Stimulated activated naive B cell treated with anti-CD40 and anti-IgM and Interleukin-4, amounts not matched to agents 10 μg/mL and 1 μg/mL and 100 μg/mL, for 72 hours (primary cell): Measurements from ENCODE around the gene LPP.

ENCODE experiments used
- ATAC-seq, 2 donors: fragments of 150-1000 bp; cut with Tn5 transposase; replicated peaks; 2 replicates each; pipeline ENCODE4 v1.10.0; 2021; ENCODE audit warnings: moderate library complexity in 1 of 2
- DNase-seq: peaks from one replicate; pipeline ENCODE4 v3.0.0; 2021
- H3K27ac Mint-ChIP-seq: one replicate; pipeline ENCODE4 v1.8.0; 2022; ENCODE audit warnings: mild to moderate bottlenecking, mixed read lengths
- H3K27me3 Mint-ChIP-seq, 2 donors: one replicate each; pipeline ENCODE4 v1.8.0; 2022; ENCODE audit warnings: mixed read lengths in 2 of 2
- H3K36me3 Mint-ChIP-seq, 2 donors: one replicate each; pipeline ENCODE4 v1.8.0; 2022; ENCODE audit warnings: mixed read lengths in 2 of 2, mild to moderate bottlenecking in 1 of 2
- H3K4me1 Mint-ChIP-seq, 2 donors: one replicate each; pipeline ENCODE4 v1.8.0; 2022; ENCODE audit warnings: mixed read lengths in 2 of 2, mild to moderate bottlenecking in 1 of 2
- H3K4me3 Mint-ChIP-seq, 2 donors: one replicate each; pipeline ENCODE4 v1.8.0; 2022; ENCODE audit warnings: mild to moderate bottlenecking in 2 of 2, mixed read lengths in 2 of 2, moderate library complexity in 1 of 2
- H3K9me3 Mint-ChIP-seq, 2 donors: one replicate each; pipeline ENCODE4 v1.8.0; 2022; ENCODE audit warnings: mixed read lengths in 2 of 2, mild to moderate bottlenecking in 1 of 2

The LPP gene

GRCh38 chr3:188489639-188490405 is 335.9 kb downstream of the LPP start:
- H3K9me3 Mint-ChIP-seq: peaks cover 0 to 2% of the 10 kb centered on the region in 2 donors
- no peak overlapping the region for H3K4me3 Mint-ChIP-seq
- ATAC-seq: peak; percentile 91 to 94
- no peaks in the 10 kb centered on the region for H3K27me3 Mint-ChIP-seq
- peak; percentile 7 for DNase-seq
- peak overlapping the region; percentile 65 for H3K27ac Mint-ChIP-seq
- H3K36me3 Mint-ChIP-seq: peaks cover 38 to 44% of the 10 kb centered on the region in 2 donors
- H3K4me1 Mint-ChIP-seq: peaks cover 16 to 32% of the 10 kb centered on the region in 2 donors

GRCh38 chr3:188490416-188490815 is 336.5 kb downstream of the LPP start:
- peaks cover 33 to 38% of the 10 kb centered on the region in 2 donors for H3K36me3 Mint-ChIP-seq
- ATAC-seq (no peak), DNase-seq (no peak)
- H3K27me3 Mint-ChIP-seq: no peaks in the 10 kb centered on the region
- H3K4me1 Mint-ChIP-seq: peaks cover 16 to 32% of the 10 kb centered on the region in 2 donors
- H3K4me3 Mint-ChIP-seq: no peak overlapping the region
- H3K9me3 Mint-ChIP-seq: peaks cover 0 to 2% of the 10 kb centered on the region in 2 donors
- no peak overlapping the region for H3K27ac Mint-ChIP-seq

GRCh38 chr3:188491276-188491687 is 337.3 kb downstream of the LPP start:
- Mint-ChIP-seq H3K27ac (no peak overlapping the region), H3K4me3 (no peak overlapping the region), H3K4me1 (peaks cover 16 to 32% of the 10 kb centered on the region in 2 donors), H3K9me3 (peaks cover 0 to under 1% of the 10 kb centered on the region in 2 donors), H3K27me3 (no peaks in the 10 kb centered on the region), H3K36me3 (peaks cover 28 to 35% of the 10 kb centered on the region in 2 donors)
- no peak for ATAC-seq
- DNase-seq: no peak

- H3K27me3 Mint-ChIP-seq: no peaks in the 10 kb centered on the region
Measured at GRCh38 chr3:188496390-188496789, 342.4 kb downstream of the LPP start.

GRCh38 chr3:188497021-188497420 is 343.1 kb downstream of the LPP start:
- Mint-ChIP-seq H3K4me3 (no peak overlapping the region), H3K4me1 (peaks cover 10 to 38% of the 10 kb centered on the region in 2 donors), H3K9me3 (peaks cover 0 to 1% of the 10 kb centered on the region in 2 donors), H3K27me3 (no peaks in the 10 kb centered on the region), H3K36me3 (peaks cover 18 to 19% of the 10 kb centered on the region in 2 donors), H3K27ac (no peak overlapping the region)
- DNase-seq (no peak), ATAC-seq (no peak)

More at GRCh38 chr3:188496390-188496789, 342.4 kb downstream of the LPP start:
- Mint-ChIP-seq H3K4me3 (no peak overlapping the region), H3K4me1 (peaks cover 10 to 39% of the 10 kb centered on the region in 2 donors), H3K27ac (no peak overlapping the region), H3K9me3 (peaks cover 0 to 1% of the 10 kb centered on the region in 2 donors), H3K36me3 (peaks cover 18 to 20% of the 10 kb centered on the region in 2 donors)
- DNase-seq (no peak), ATAC-seq (no peak)

- DNase-seq (no peak), ATAC-seq (no peak)
- no peaks in the 10 kb centered on the region for H3K27me3 Mint-ChIP-seq
- peaks cover 17 to 29% of the 10 kb centered on the region in 2 donors for H3K9me3 Mint-ChIP-seq
- H3K4me3 Mint-ChIP-seq: no peak overlapping the region
- H3K36me3 Mint-ChIP-seq: peaks cover 31 to 47% of the 10 kb centered on the region in 2 donors
- H3K4me1 Mint-ChIP-seq: peaks cover 22 to 48% of the 10 kb centered on the region in 2 donors
- H3K27ac Mint-ChIP-seq: no peak overlapping the region
Measured at GRCh38 chr3:188503647-188504046, 349.7 kb downstream of the LPP start.

GRCh38 chr3:188505151-188505550 is 351.2 kb downstream of the LPP start:
- H3K4me3 Mint-ChIP-seq: no peak overlapping the region
- H3K36me3 Mint-ChIP-seq: peaks cover 32 to 51% of the 10 kb centered on the region in 2 donors
- DNase-seq (no peak), ATAC-seq (no peak)
- peaks cover 22 to 42% of the 10 kb centered on the region in 2 donors for H3K4me1 Mint-ChIP-seq
- peaks cover 16 to 29% of the 10 kb centered on the region in 2 donors for H3K9me3 Mint-ChIP-seq
- no peaks in the 10 kb centered on the region for H3K27me3 Mint-ChIP-seq
- no peak overlapping the region for H3K27ac Mint-ChIP-seq

GRCh38 chr3:188505911-188506310 is 352.0 kb downstream of the LPP start:
- Mint-ChIP-seq H3K27me3 (no peaks in the 10 kb centered on the region), H3K27ac (peak overlapping the region; percentile 9), H3K4me1 (peaks cover 23 to 43% of the 10 kb centered on the region in 2 donors), H3K36me3 (peaks cover 29 to 55% of the 10 kb centered on the region in 2 donors), H3K4me3 (no peak overlapping the region), H3K9me3 (peaks cover 16 to 29% of the 10 kb centered on the region in 2 donors)
- ATAC-seq (no peak), DNase-seq (no peak)

- peaks cover 28 to 52% of the 10 kb centered on the region in 2 donors for H3K36me3 Mint-ChIP-seq
- DNase-seq (no peak), ATAC-seq (no peak)
- H3K9me3 Mint-ChIP-seq: peaks cover 16 to 29% of the 10 kb centered on the region in 2 donors
- no peaks in the 10 kb centered on the region for H3K27me3 Mint-ChIP-seq
- no peak overlapping the region for H3K4me3 Mint-ChIP-seq
- peaks cover 23 to 40% of the 10 kb centered on the region in 2 donors for H3K4me1 Mint-ChIP-seq
- no peak overlapping the region for H3K27ac Mint-ChIP-seq
Measured at GRCh38 chr3:188506446-188506845, 352.5 kb downstream of the LPP start.

- peaks cover 23 to 48% of the 10 kb centered on the region in 2 donors for H3K4me1 Mint-ChIP-seq
- DNase-seq (no peak), ATAC-seq (peak; percentile 76)
- H3K27me3 Mint-ChIP-seq: no peaks in the 10 kb centered on the region
- peak overlapping the region in 1 of 2 donors; percentile 8 for H3K4me3 Mint-ChIP-seq
- H3K36me3 Mint-ChIP-seq: peaks cover 33 to 49% of the 10 kb centered on the region in 2 donors
- H3K27ac Mint-ChIP-seq: peak overlapping the region; percentile 22
- peaks cover 15 to 27% of the 10 kb centered on the region in 2 donors for H3K9me3 Mint-ChIP-seq
Measured at GRCh38 chr3:188507244-188507720, 353.3 kb downstream of the LPP start.

- Mint-ChIP-seq H3K4me3 (no peak overlapping the region), H3K27me3 (no peaks in the 10 kb centered on the region), H3K27ac (no peak overlapping the region), H3K36me3 (peaks cover 32 to 45% of the 10 kb centered on the region in 2 donors), H3K4me1 (peaks cover 23 to 48% of the 10 kb centered on the region in 2 donors), H3K9me3 (peaks cover 15 to 23% of the 10 kb centered on the region in 2 donors)
- no peak for ATAC-seq
- DNase-seq: no peak
Measured at GRCh38 chr3:188508454-188508853, 354.5 kb downstream of the LPP start.

- Mint-ChIP-seq H3K27ac (no peak overlapping the region), H3K4me1 (peaks cover 26 to 48% of the 10 kb centered on the region in 2 donors), H3K4me3 (no peak overlapping the region), H3K9me3 (peaks cover 9 to 15% of the 10 kb centered on the region in 2 donors), H3K36me3 (peaks cover 23 to 36% of the 10 kb centered on the region in 2 donors), H3K27me3 (no peaks in the 10 kb centered on the region)
- ATAC-seq (no peak), DNase-seq (no peak)
Measured at GRCh38 chr3:188509316-188509715, 355.4 kb downstream of the LPP start.

- no peak for ATAC-seq
- Mint-ChIP-seq H3K27me3 (no peaks in the 10 kb centered on the region), H3K36me3 (peaks cover 20 to 27% of the 10 kb centered on the region in 2 donors), H3K4me3 (no peak overlapping the region), H3K27ac (no peak overlapping the region), H3K9me3 (peaks cover 6 to 7% of the 10 kb centered on the region in 2 donors), H3K4me1 (peaks cover 23 to 43% of the 10 kb centered on the region in 2 donors)
- no peak for DNase-seq
Measured at GRCh38 chr3:188510366-188510765, 356.4 kb downstream of the LPP start.

GRCh38 chr3:188513662-188514328 is 359.8 kb downstream of the LPP start:
- peaks cover 11 to 16% of the 10 kb centered on the region in 2 donors for H3K36me3 Mint-ChIP-seq
- peak overlapping the region; percentile 84 for H3K27ac Mint-ChIP-seq
- H3K27me3 Mint-ChIP-seq: no peaks in the 10 kb centered on the region
- peaks cover 0 to 5% of the 10 kb centered on the region in 2 donors for H3K9me3 Mint-ChIP-seq
- H3K4me1 Mint-ChIP-seq: peaks cover 9 to 22% of the 10 kb centered on the region in 2 donors
- H3K4me3 Mint-ChIP-seq: no peak overlapping the region
- ATAC-seq (no peak), DNase-seq (no peak)
